HG03139 (cell line): ENCODE measurements around the gene ONECUT1.

Experiments
- ATAC-seq: cut with Tn5 transposase; IDR thresholded peaks from one replicate; pipeline ENCODE4 v1.9.1; 2021; ENCODE audit not compliant: unreplicated experiment

Gene ONECUT1

GRCh38 chr15:52734329-52734728 lies 55.8 kb downstream of the ONECUT1 start:
- no peak for ATAC-seq

GRCh38 chr15:52733696-52734255 lies 56.4 kb downstream of the ONECUT1 start:
- no peak for ATAC-seq

- ATAC-seq: no peak
Observed at GRCh38 chr15:52733088-52733487, 57.0 kb downstream of the ONECUT1 start.

- no peak for ATAC-seq
Observed at GRCh38 chr15:52732551-52732950, 57.6 kb downstream of the ONECUT1 start.

- ATAC-seq: no peak
Observed at GRCh38 chr15:52731732-52732470, 58.2 kb downstream of the ONECUT1 start.

- no peak for ATAC-seq
Observed at GRCh38 chr15:52731004-52731403, 59.1 kb downstream of the ONECUT1 start.

GRCh38 chr15:52730594-52730993 lies 59.5 kb downstream of the ONECUT1 start:
- no peak for ATAC-seq

GRCh38 chr15:52730173-52730572 lies 60.0 kb downstream of the ONECUT1 start:
- peak; percentile 66 for ATAC-seq

GRCh38 chr15:52728899-52729298 lies 61.2 kb downstream of the ONECUT1 start:
- no peak for ATAC-seq

GRCh38 chr15:52727815-52728214 lies 62.3 kb downstream of the ONECUT1 start:
- ATAC-seq: no peak

- no peak for ATAC-seq
Observed at GRCh38 chr15:52726195-52726594, 63.9 kb downstream of the ONECUT1 start.

- ATAC-seq: no peak
Observed at GRCh38 chr15:52718551-52718950, 71.6 kb downstream of the ONECUT1 start.

- no peak for ATAC-seq
Observed at GRCh38 chr15:52717924-52718323, 72.2 kb downstream of the ONECUT1 start.

GRCh38 chr15:52717481-52717880 lies 72.7 kb downstream of the ONECUT1 start:
- no peak for ATAC-seq

GRCh38 chr15:52716536-52716935 lies 73.6 kb downstream of the ONECUT1 start:
- ATAC-seq: no peak

GRCh38 chr15:52715411-52715810 lies 74.7 kb downstream of the ONECUT1 start:
- ATAC-seq: no peak

GRCh38 chr15:52714968-52715367 lies 75.2 kb downstream of the ONECUT1 start:
- ATAC-seq: no peak

- no peak for ATAC-seq
Observed at GRCh38 chr15:52710708-52711389, 79.3 kb downstream of the ONECUT1 start.

- peak; percentile 47 for ATAC-seq
Observed at GRCh38 chr15:52710050-52710707, 80.0 kb downstream of the ONECUT1 start.

GRCh38 chr15:52709187-52709981 lies 80.8 kb downstream of the ONECUT1 start:
- peak; percentile 84 for ATAC-seq
